ENCODE data around the gene ADSL. TPM values are rescaled to one million over a fixed set of nuclear protein-coding genes. Genes with fewer than 3 reads are reported as not detected.

The ADSL gene
- total RNA-seq, 1 experiment from 2014 or later: 126 TPM

GRCh38 chr22:40400159-40400558 is 53.9 kb downstream of the ADSL start:
- ChIA-PET RAD21 (ENCODE audit: low non-redundant PET in 1 of 2, low total read pairs in 2 of 2, uncharacterized antibody in 2 of 2, unreplicated experiment in 2 of 2) (no interaction called here), CTCF (interaction anchor here (1.5 kb wide), 1 partner anchor 499 kb away, joined by 3 read pairs; no protein-coding TSS in a partner anchor), POLR2A (no interaction called here)
- no peak overlapping the region for H2AFZ ChIP-seq (ENCODE audit: low read depth, low read length, poor library complexity, severe bottlenecking)
- no peak overlapping the region for H3K27ac ChIP-seq (ENCODE audit: low read depth, low read length)
- peaks cover 0 to 13% of the 10 kb centered on the region in 2 experiments for H3K36me3 ChIP-seq (ENCODE audit: control insufficient read depth in 1 of 2, insufficient read depth in 2 of 2, low read length in 2 of 2)
- no peak overlapping the region for H3K9ac ChIP-seq (ENCODE audit: low read length)
- peaks cover 4% of the 10 kb centered on the region; the same call in 1 of the 2 replicates for H3K79me2 ChIP-seq (ENCODE audit: insufficient read depth, low read length)
- H4K20me1 ChIP-seq (ENCODE audit: insufficient read depth): no peaks in the 10 kb centered on the region
- H3K9me3 ChIP-seq (ENCODE audit: control insufficient read depth in 1 of 2, insufficient read depth in 1 of 2, low read depth in 1 of 2, low read length in 2 of 2): no peaks in the 10 kb centered on the region
- no TSS peak for BruUV-seq (replicated peaks)
- peaks cover 6 to 9% of the 10 kb centered on the region in 2 experiments; a peak in 2 of 4 replicates for H3K4me1 ChIP-seq (ENCODE audit: control insufficient read depth in 1 of 2, insufficient read depth in 2 of 2, low read length in 2 of 2)
- DNase-seq (ENCODE audit: low read depth, low spot score) (no peak), ATAC-seq (no peak)
- no peak for TF ChIP-seq RAD21 (IDR thresholded peaks at IDR 0.05; ENCODE audit: low read depth)
- no peak for TF ChIP-seq FOSL1 (IDR thresholded peaks at IDR 0.05; ENCODE audit: low read depth)
- TF ChIP-seq SP1 (IDR thresholded peaks at IDR 0.05; ENCODE audit: low read depth): no peak
- no peak for TF ChIP-seq JUND (IDR thresholded peaks at IDR 0.05)
- H3K9me2 ChIP-seq (ENCODE audit: insufficient read depth): no peaks in the 10 kb centered on the region
- H3K4me2 ChIP-seq (ENCODE audit: low read length): no peak overlapping the region
- H3K27me3 ChIP-seq (ENCODE audit: insufficient read depth, low read length): no peaks in the 10 kb centered on the region
- no peak overlapping the region for H3K4me3 ChIP-seq (replicated peaks in 1 of 2; ENCODE audit: low read depth in 1 of 2, low read length in 2 of 2)
- intact Hi-C loops (cut with micrococcal nuclease): no loop called here

GRCh38 chr22:40401532-40401931 is 55.2 kb downstream of the ADSL start:
- RAD21 ChIA-PET (ENCODE audit: low non-redundant PET in 1 of 2, low total read pairs in 2 of 2, uncharacterized antibody in 2 of 2, unreplicated experiment in 2 of 2): no interaction called here
- TF ChIP-seq SRF (IDR thresholded peaks at IDR 0.05; ENCODE audit: low read depth) (no peak), POLR2AphosphoS5 (IDR thresholded peaks at IDR 0.05; ENCODE audit: low read depth, low read length) (no peak), EGR1 (IDR thresholded peaks at IDR 0.05; ENCODE audit: low read depth) (no peak), MAX (IDR thresholded peaks at IDR 0.05) (no peak), FOSL1 (IDR thresholded peaks at IDR 0.05; ENCODE audit: low read depth) (no peak), YY1 (IDR thresholded peaks at IDR 0.05; ENCODE audit: extremely low read depth, insufficient replicate concordance, low read depth, low read length) (no peak), RAD21 (IDR thresholded peaks at IDR 0.05; ENCODE audit: low read depth) (no peak)
- POLR2A ChIA-PET: no interaction called here

More at GRCh38 chr22:40401532-40401931, 55.2 kb downstream of the ADSL start:
- H3K9me3 ChIP-seq (ENCODE audit: control insufficient read depth in 1 of 2, insufficient read depth in 1 of 2, low read depth in 1 of 2, low read length in 2 of 2): no peaks in the 10 kb centered on the region
- H3K4me2 ChIP-seq (ENCODE audit: low read length): no peak overlapping the region
- no peak overlapping the region for H3K4me3 ChIP-seq (replicated peaks in 1 of 2; ENCODE audit: low read depth in 1 of 2, low read length in 2 of 2)
- H3K9ac ChIP-seq (ENCODE audit: low read length): no peak overlapping the region
- BruUV-seq (replicated peaks): no TSS peak
- H3K27me3 ChIP-seq (ENCODE audit: insufficient read depth, low read length): no peaks in the 10 kb centered on the region
- no peak overlapping the region for H3K27ac ChIP-seq (ENCODE audit: low read depth, low read length)
- H3K9me2 ChIP-seq (ENCODE audit: insufficient read depth): no peaks in the 10 kb centered on the region
- H3K4me1 ChIP-seq (ENCODE audit: control insufficient read depth in 1 of 2, insufficient read depth in 2 of 2, low read length in 2 of 2): peaks cover 4 to 9% of the 10 kb centered on the region in 2 experiments; a peak in 2 of 4 replicates
- DNase-seq (ENCODE audit: low read depth, low spot score) (no peak), ATAC-seq (no peak)
- peaks cover 2 to 13% of the 10 kb centered on the region in 2 experiments for H3K36me3 ChIP-seq (ENCODE audit: control insufficient read depth in 1 of 2, insufficient read depth in 2 of 2, low read length in 2 of 2)
- intact Hi-C loops (cut with micrococcal nuclease): no loop called here
- no peak overlapping the region for H2AFZ ChIP-seq (ENCODE audit: low read depth, low read length, poor library complexity, severe bottlenecking)
- CTCF ChIA-PET: no interaction called here
- H4K20me1 ChIP-seq (ENCODE audit: insufficient read depth): no peaks in the 10 kb centered on the region
- H3K79me2 ChIP-seq (ENCODE audit: insufficient read depth, low read length): peaks cover 4% of the 10 kb centered on the region; the same call in 1 of the 2 replicates

Data from HCT116 (cell line).